Activated T-cell treated with anti-CD3 and anti-CD28 coated beads for 1 hour (primary cell): ENCODE data around the gene TSKU.
A peak's percentile ranks its signal among the peaks of the same experiment; 100 is the strongest.
"Not testable (repeated sequence)": the region's sequence is repeated elsewhere in the genome, so short reads cannot be mapped to it uniquely, and the experiment has no call there.

Experiments used
- DNase-seq: peaks from one replicate; pipeline ENCODE4 v3.0.0-alpha.2; 2020; ENCODE audit warnings: low read depth

Gene TSKU

GRCh38 chr11:76801736-76802135 lies 18.6 kb downstream of the TSKU start:
- DNase-seq = no peak

- DNase-seq = no peak
These were observed 19.0 kb downstream of the TSKU start for GRCh38 chr11:76802151-76802550.

GRCh38 chr11:76802621-76803020 lies 19.5 kb downstream of the TSKU start:
- no peak for DNase-seq

- no peak for DNase-seq
These were observed 19.9 kb downstream of the TSKU start for GRCh38 chr11:76803023-76803422.

GRCh38 chr11:76803811-76804600 lies 20.9 kb downstream of the TSKU start:
- DNase-seq = no peak

DNA sequence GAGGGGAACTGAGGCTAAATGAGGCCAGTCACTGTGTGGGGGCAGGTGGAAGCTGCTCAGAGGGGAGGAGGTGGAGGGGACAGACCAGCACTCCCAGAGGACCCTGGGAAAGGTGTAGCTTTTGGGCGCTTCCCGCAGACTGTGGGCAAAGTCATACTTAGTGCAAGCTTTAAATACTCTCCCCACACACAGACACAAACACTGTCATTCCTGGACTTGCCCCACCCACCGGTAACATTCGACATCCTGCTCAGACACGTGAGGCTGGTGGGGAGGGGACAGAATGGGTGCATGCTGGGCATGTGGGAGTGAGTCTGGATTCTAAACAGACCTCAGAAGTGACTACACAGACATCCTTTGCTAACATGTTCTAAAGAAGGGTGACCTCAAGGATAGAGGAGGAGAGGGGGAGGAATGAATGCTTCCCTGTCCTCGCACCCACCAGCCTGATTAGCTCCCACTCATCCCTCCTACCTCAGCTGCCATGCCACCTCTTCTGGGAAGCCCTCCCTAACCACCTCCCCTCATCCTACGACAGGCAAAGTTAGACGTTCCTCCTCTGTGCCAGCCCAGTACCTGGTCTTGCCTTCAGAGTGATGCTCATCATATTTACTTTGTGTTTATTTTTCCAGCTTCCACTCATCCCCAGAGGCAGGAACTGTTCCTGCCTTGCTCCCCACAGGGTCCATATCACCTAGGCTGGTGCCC lies 22.2 kb downstream of the TSKU start:
- DNase-seq = no peak

DNA sequence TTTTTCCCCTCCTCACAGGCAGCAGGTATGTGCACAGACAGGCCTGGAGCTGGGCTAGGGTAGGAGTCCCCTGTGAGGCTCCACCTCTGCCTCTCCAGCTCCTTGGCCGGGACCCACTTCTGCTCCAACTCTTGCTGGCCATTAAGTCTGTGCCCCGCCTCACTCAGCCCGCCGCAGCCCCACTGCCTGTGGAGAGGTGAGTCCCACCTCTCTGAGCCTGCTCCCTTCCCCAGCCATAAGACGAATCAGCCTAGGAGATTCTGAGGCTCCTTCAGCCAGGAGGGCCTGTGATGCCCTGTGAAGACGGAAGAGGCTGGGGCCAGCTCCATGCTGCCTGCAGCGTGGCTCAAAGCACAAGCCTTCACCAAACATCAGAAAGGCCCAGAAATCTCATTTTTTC lies 23.0 kb downstream of the TSKU start:
- no peak for DNase-seq

- no peak for DNase-seq
These were observed 23.6 kb downstream of the TSKU start for GRCh38 chr11:76806608-76807205.

GRCh38 chr11:76807206-76807875 lies 24.2 kb downstream of the TSKU start:
- peak; percentile 59 for DNase-seq

GRCh38 chr11:76808171-76808570 lies 25.0 kb downstream of the TSKU start:
- no peak for DNase-seq

DNA sequence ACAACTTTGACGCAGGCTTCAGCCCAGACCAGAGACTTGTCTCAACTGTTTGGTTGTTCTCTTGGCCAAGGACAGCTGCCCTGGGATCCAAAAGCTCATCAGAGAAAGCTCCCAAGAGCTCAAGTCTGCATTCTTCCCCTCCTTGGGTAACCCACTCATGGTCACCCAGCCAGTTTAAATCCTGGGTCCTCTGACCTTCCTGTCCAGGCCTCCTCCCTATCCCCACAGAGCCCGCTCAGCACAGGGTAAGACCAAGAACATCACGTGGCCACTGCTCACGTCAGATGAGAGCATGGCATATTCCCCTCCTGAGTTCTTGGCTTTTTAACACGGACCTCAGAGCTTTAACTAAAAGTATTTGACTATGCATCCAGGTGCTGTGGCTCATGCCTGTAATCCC lies 25.8 kb downstream of the TSKU start:
- DNase-seq = no peak

GRCh38 chr11:76810151-76810853 lies 27.1 kb downstream of the TSKU start:
- DNase-seq = no peak

- no peak for DNase-seq
These were observed 28.1 kb downstream of the TSKU start for GRCh38 chr11:76811259-76811658.

DNA sequence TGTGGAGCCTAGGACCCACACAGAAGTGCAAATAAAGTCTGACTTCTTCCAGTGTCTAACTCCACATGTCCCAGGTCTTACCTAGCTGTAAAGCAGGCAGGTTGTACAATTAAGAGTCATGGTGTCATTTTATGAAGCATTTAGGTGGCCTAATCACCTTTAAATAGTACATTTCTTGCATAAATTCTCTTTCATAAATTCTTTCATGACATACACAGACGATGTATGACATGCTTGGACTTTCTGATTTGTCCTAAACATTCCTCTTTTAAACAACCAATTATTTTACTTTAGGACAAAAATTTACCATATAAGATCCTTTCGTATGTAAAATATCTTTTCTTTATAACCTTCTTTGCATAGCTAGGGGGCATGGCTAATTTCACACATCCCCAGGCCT lies 31.3 kb downstream of the TSKU start:
- DNase-seq = no peak

- DNase-seq = not testable (repeated sequence)
These were observed 32.5 kb downstream of the TSKU start for GRCh38 chr11:76815678-76816077.

DNA sequence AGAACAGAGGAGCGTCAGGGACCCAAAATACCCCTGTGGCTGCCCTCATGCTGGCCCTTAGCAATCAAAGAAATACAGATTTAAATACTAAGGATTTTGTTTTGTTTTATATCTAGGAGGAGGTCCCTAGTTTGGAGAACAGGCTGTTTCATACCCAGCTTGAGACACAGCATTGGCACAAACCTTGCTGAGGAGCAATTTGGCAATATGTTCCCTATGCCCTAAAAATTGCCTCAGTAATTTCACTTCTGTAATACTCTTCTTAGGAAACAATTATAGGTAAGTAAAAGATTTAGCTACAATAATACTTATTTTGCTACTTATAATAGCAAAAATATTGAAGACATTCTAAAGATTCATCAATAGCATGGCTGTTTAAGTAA lies 37.0 kb downstream of the TSKU start:
- no peak for DNase-seq

GRCh38 chr11:76821396-76821795 lies 38.2 kb downstream of the TSKU start:
- not testable (repeated sequence) for DNase-seq

DNA sequence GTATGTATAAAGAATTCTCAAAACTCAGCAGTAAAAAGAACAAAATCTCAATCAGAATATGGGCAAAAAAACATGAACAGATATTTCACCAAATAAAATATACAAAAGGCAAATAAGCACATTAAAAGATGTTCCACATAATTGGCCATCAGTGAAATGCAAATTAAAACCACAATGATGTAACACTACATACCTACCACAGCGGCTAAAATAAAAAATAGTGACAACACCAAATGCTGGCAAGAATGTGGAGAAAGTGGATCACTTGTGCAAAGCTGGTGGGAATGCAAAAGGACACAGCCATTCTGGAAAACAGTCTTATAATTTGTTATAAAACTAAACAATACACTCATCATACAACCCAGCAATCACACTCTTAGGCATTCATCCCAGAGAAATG lies 39.2 kb downstream of the TSKU start:
- DNase-seq = no peak

- no peak for DNase-seq
These were observed 40.4 kb downstream of the TSKU start for GRCh38 chr11:76823481-76824028.

GRCh38 chr11:76824083-76824939 lies 41.2 kb downstream of the TSKU start:
- DNase-seq = no peak
